B cell (primary cell): ENCODE measurements around the gene GFM2. TPM values are rescaled to one million over a fixed set of nuclear protein-coding genes. Genes with fewer than 3 reads are reported as not detected.

Source experiments
- ATAC-seq: fragments of 200-7000 bp; cut with Tn5 transposase; one replicate; pipeline ENCODE4 v1.10.0; 2021; ENCODE audit warnings: low read depth, mild to moderate bottlenecking, moderate number of reproducible peaks, moderate library complexity
- CTCF ChIA-PET: fragments of 350-600 bp; sonication (Branson Sonifier 250); formaldehyde crosslinking; loops from one replicate; lab custom pipeline; 2021; ENCODE audit warnings: antibody characterized with exemption, inconsistent platforms; lab: Charles Lee
- POLR2A ChIA-PET: fragments of 350-600 bp; sonication (Branson Sonifier 250); formaldehyde crosslinking; loops from one replicate; lab custom pipeline; 2021; ENCODE audit warnings: antibody characterized with exemption; lab: Charles Lee
- DNase-seq: peaks from one replicate; pipeline ENCODE4 v3.0.0; 2013
- H2AFZ ChIP-seq: 2 replicates; pipeline ENCODE4 v1.6.1; 2012; ENCODE audit warnings: mild to moderate bottlenecking, low read depth, low read length; ENCODE audit not compliant: insufficient read depth, poor library complexity, severe bottlenecking
- H3K27ac ChIP-seq, 2 donors: 1 replicate in 1 of 2; 2 replicates in 1 of 2; pipeline ENCODE4 v1.5.1; 2012 to 2013; ENCODE audit warnings: low read length in 2 of 2, mild to moderate bottlenecking in 2 of 2, moderate library complexity in 1 of 2
- H3K27me3 ChIP-seq, 4 experiments: fragments of 200-600 bp in 1 of 4; sonication (generic) in 1 of 4; replicated peaks in 1 of 4; 1 replicate in 2 of 4; 2 replicates in 2 of 4; pipeline versions ENCODE4 v1.6.1 to v1.7.0; 2013 to 2016; ENCODE audit warnings: low read length in 3 of 4, mild to moderate bottlenecking in 2 of 4, mixed read lengths in 1 of 4, moderate library complexity in 1 of 4; ENCODE audit not compliant: insufficient read depth in 4 of 4, control insufficient read depth in 3 of 4; ENCODE audit errors: control extremely low read depth in 1 of 4
- H3K36me3 ChIP-seq, 2 experiments: replicated peaks in 1 of 2; 1 replicate in 1 of 2; 2 replicates in 1 of 2; pipeline versions ENCODE4 v1.6.1 to v1.7.1; 2013; ENCODE audit warnings: low read length in 1 of 2; ENCODE audit not compliant: insufficient read depth in 2 of 2, control insufficient read depth in 1 of 2; ENCODE audit errors: control extremely low read depth in 1 of 2, extremely low read depth in 1 of 2
- H3K4me1 ChIP-seq, 2 donors: fragments of 200-600 bp in 1 of 2; sonication (generic) in 1 of 2; 1 replicate in 1 of 2; 2 replicates in 1 of 2; pipeline versions ENCODE4 v1.5.1 to v1.6.1; 2013 to 2017; ENCODE audit warnings: low read length in 2 of 2; ENCODE audit not compliant: control insufficient read depth in 2 of 2, insufficient read depth in 2 of 2
- H3K4me2 ChIP-seq: replicated peaks from 2 replicates; pipeline ENCODE3; 2012; ENCODE audit warnings: mild to moderate bottlenecking, low read depth, low read length; ENCODE audit not compliant: poor library complexity, severe bottlenecking
- H3K4me3 ChIP-seq, 5 experiments: fragments of 200-600 bp in 1 of 5; sonication (generic) in 1 of 5; 1 replicate in 3 of 5; 2 replicates in 2 of 5; pipeline versions ENCODE4 v1.5.1 to v1.7.0; 2011 to 2016; ENCODE audit warnings: low read length in 4 of 5, mild to moderate bottlenecking in 4 of 5, low read depth in 2 of 5, control low read depth in 1 of 5, moderate library complexity in 1 of 5; ENCODE audit not compliant: insufficient read depth in 1 of 5; ENCODE audit errors: control extremely low read depth in 1 of 5, extremely low read depth in 1 of 5
- H3K79me2 ChIP-seq: fragments of 200-600 bp; sonication (generic); one replicate; pipeline ENCODE4 v1.6.0; 2016; ENCODE audit warnings: low read length; ENCODE audit not compliant: control insufficient read depth, insufficient read depth
- H3K9ac ChIP-seq: fragments of 200-600 bp; sonication (generic); 2 replicates; pipeline ENCODE4 v1.6.1; 2017; ENCODE audit warnings: mild to moderate bottlenecking, low read length, moderate library complexity
- H3K9me3 ChIP-seq, 3 donors: one replicate each; pipeline versions ENCODE4 v1.6.1 to v1.7.1; 2013; ENCODE audit warnings: low read length in 2 of 3; ENCODE audit not compliant: control insufficient read depth in 2 of 3, insufficient read depth in 1 of 3; ENCODE audit errors: control extremely low read depth in 1 of 3
- H4K20me1 ChIP-seq: 2 replicates; pipeline ENCODE4 v1.6.0; 2012; ENCODE audit warnings: mild to moderate bottlenecking, low read length; ENCODE audit not compliant: insufficient read depth, control insufficient read depth, poor library complexity, severe bottlenecking
- H3K27ac Mint-ChIP-seq: one replicate; pipeline ENCODE4 v1.8.0; 2021; ENCODE audit warnings: mixed read lengths
- H3K27me3 Mint-ChIP-seq: one replicate; pipeline ENCODE4 v1.8.0; 2021; ENCODE audit warnings: mixed read lengths
- H3K4me1 Mint-ChIP-seq: one replicate; pipeline ENCODE4 v1.8.0; 2021; ENCODE audit warnings: mixed read lengths
- H3K4me3 Mint-ChIP-seq: one replicate; pipeline ENCODE4 v1.8.0; 2021; ENCODE audit warnings: mixed read lengths
- H3K9me3 Mint-ChIP-seq: one replicate; pipeline ENCODE4 v1.8.0; 2022; ENCODE audit warnings: mixed read lengths; ENCODE audit not compliant: insufficient read depth
- EZH2 ChIP-seq: IDR thresholded peaks from 2 replicates; pipeline ENCODE4 v1.6.1; 2012; ENCODE audit warnings: borderline replicate concordance, low read depth, mild to moderate bottlenecking, moderate library complexity, low read length; ENCODE audit not compliant: insufficient read depth, poor library complexity, severe bottlenecking
- WGBS: methylation state at CpG from one replicate; pipeline ENCODE4 v1.1.5; 2013; ENCODE audit warnings: missing lambda C conversion rate; ENCODE audit not compliant: insufficient coverage; 5-methylcytosine and 5-hydroxymethylcytosine counted together
- intact Hi-C: fragments of 100-400 bp; cut with micrococcal nuclease; formaldehyde crosslinking; loops from one replicate; pipeline ENCODE4 v1.10.0; 2022
- polyA plus RNA-seq: library from polyadenylated mRNA; depleted of rRNA; stranded (reverse); fragments of >200 nt; gene quantifications from 2 replicates; pipeline ENCODE4 v1.2.3, GENCODE V29; 2012
- total RNA-seq, 2 donors: library from RNA; stranded (reverse); fragments of 120-200 nt in 1 of 2; gene quantifications; 1 replicate in 1 of 2; 2 replicates in 1 of 2; pipeline versions ENCODE4 v1.2.3 to v1.2.4, GENCODE V29; 2013 to 2022
- TF ChIP-seq, protein P1 (sequence below): fragments of 200-600 bp; IDR thresholded peaks from one replicate; pipeline ENCODE4 v1.8.0; 2022; ENCODE audit warnings: antibody characterized with exemption, mild to moderate bottlenecking

The GFM2 gene
- total and polyA plus RNA-seq, 2 donors (not counting 1 experiment from before 2014, with no cell fraction given) = 11.0 to 28.5 TPM

GRCh38 chr5:74810915-74811314, 44.0 kb upstream of the GFM2 start:
- Histone ChIP-seq H3K27ac (no peak overlapping the region), H3K4me1 (no peaks in the 10 kb centered on the region), H2AFZ (no peak overlapping the region), H4K20me1 (no peaks in the 10 kb centered on the region), H3K9me3 (no peaks in the 10 kb centered on the region), H3K36me3 (peaks cover 0 to 2% of the 10 kb centered on the region in 2 experiments), H3K27me3 (no peaks in the 10 kb centered on the region), H3K9ac (no peak overlapping the region), H3K79me2 (no peaks in the 10 kb centered on the region), H3K4me2 (no peak overlapping the region), H3K4me3 (no peak overlapping the region)
- WGBS = 100% methylated on average over 2 of the region's 4 CpGs
- ATAC-seq (no peak), DNase-seq (no peak)
- no peaks in the 10 kb centered on the region for H3K9me3 Mint-ChIP-seq
- no peak for TF ChIP-seq EZH2
- TF ChIP-seq, protein P1, sequence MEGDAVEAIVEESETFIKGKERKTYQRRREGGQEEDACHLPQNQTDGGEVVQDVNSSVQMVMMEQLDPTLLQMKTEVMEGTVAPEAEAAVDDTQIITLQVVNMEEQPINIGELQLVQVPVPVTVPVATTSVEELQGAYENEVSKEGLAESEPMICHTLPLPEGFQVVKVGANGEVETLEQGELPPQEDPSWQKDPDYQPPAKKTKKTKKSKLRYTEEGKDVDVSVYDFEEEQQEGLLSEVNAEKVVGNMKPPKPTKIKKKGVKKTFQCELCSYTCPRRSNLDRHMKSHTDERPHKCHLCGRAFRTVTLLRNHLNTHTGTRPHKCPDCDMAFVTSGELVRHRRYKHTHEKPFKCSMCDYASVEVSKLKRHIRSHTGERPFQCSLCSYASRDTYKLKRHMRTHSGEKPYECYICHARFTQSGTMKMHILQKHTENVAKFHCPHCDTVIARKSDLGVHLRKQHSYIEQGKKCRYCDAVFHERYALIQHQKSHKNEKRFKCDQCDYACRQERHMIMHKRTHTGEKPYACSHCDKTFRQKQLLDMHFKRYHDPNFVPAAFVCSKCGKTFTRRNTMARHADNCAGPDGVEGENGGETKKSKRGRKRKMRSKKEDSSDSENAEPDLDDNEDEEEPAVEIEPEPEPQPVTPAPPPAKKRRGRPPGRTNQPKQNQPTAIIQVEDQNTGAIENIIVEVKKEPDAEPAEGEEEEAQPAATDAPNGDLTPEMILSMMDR = no peak
- H3K27me3 Mint-ChIP-seq = no peaks in the 10 kb centered on the region
- no peak overlapping the region for H3K27ac Mint-ChIP-seq
- POLR2A ChIA-PET = no interaction called here
- intact Hi-C loops = no loop called here
- CTCF ChIA-PET = no interaction called here
- H3K4me1 Mint-ChIP-seq = no peaks in the 10 kb centered on the region
- H3K4me3 Mint-ChIP-seq = no peak overlapping the region

DNA sequence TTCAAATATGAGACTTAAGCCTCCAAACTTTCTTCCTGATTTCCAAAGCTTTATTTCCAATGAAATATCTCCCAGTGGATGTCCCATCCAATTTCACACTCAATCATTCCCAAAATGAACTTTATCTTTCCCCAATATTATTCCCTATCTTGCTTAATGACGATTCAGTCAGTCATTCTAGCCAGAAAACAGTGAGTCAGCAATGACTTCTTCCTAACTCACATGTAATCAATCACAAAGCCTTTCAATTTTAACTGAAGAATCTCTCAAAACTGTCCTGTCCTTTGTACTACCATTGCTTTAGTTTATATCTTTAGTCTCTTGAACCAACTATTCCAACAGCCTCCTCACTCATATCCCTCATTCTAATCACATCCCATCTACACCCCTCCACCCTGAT, 35.0 kb upstream of the GFM2 start:
- CTCF ChIA-PET = no interaction called here
- Mint-ChIP-seq H3K4me3 (no peak overlapping the region), H3K4me1 (no peaks in the 10 kb centered on the region), H3K27ac (no peak overlapping the region), H3K9me3 (no peaks in the 10 kb centered on the region), H3K27me3 (peaks cover 2% of the 10 kb centered on the region)
- DNase-seq = no peak
- intact Hi-C loops = no loop called here
- Histone ChIP-seq H3K4me1 (no peaks in the 10 kb centered on the region), H3K36me3 (peaks cover 0 to 4% of the 10 kb centered on the region in 2 experiments), H3K4me3 (no peak overlapping the region), H3K27ac (no peak overlapping the region), H4K20me1 (no peaks in the 10 kb centered on the region), H2AFZ (no peak overlapping the region), H3K79me2 (no peaks in the 10 kb centered on the region), H3K9ac (no peak overlapping the region), H3K9me3 (no peaks in the 10 kb centered on the region), H3K27me3 (no peaks in the 10 kb centered on the region), H3K4me2 (no peak overlapping the region)
- POLR2A ChIA-PET = no interaction called here
- TF ChIP-seq EZH2 = no peak
- TF ChIP-seq, protein P1 = no peak
- no peak for ATAC-seq
- WGBS = 44% methylated on average over 1 of the region's 1 CpG
